OCI-M2 (cell line): Measurements from ENCODE around the gene TMEM140.
A peak's percentile ranks its signal among the peaks of the same experiment; 100 is the strongest.
"Not testable (repeated sequence)": the region's sequence is repeated elsewhere in the genome, so short reads cannot be mapped to it uniquely, and the experiment has no call there.

ENCODE experiments used
- DNase-seq: peaks from one replicate; lab custom pipeline; 2025; ENCODE audit not compliant: unreplicated experiment; lab: John Stamatoyannopoulos, UW

Gene TMEM140

GRCh38 chr7:135158141-135158655, 10.3 kb downstream of the TMEM140 start:
- DNase-seq, result no peak

GRCh38 chr7:135158874-135159273, 11.0 kb downstream of the TMEM140 start:
- DNase-seq, result no peak

- DNase-seq, result no peak
Measured at GRCh38 chr7:135159359-135160085, 11.7 kb downstream of the TMEM140 start.

- peak; percentile 85 for DNase-seq
Measured at GRCh38 chr7:135160098-135160857, 12.4 kb downstream of the TMEM140 start.

- no peak for DNase-seq
Measured at GRCh38 chr7:135160858-135161653, 13.2 kb downstream of the TMEM140 start.

GRCh38 chr7:135161669-135162068, 13.8 kb downstream of the TMEM140 start:
- DNase-seq, result no peak

- DNase-seq, result no peak
Measured at GRCh38 chr7:135162382-135163001, 14.6 kb downstream of the TMEM140 start.

- no peak for DNase-seq
Measured at GRCh38 chr7:135164357-135165061, 16.6 kb downstream of the TMEM140 start.

GRCh38 chr7:135165862-135166261, 18.0 kb downstream of the TMEM140 start:
- DNase-seq, result no peak

- DNase-seq, result no peak
Measured at GRCh38 chr7:135166338-135166990, 18.6 kb downstream of the TMEM140 start.

- no peak for DNase-seq
Measured at GRCh38 chr7:135167365-135167917, 19.6 kb downstream of the TMEM140 start.

GRCh38 chr7:135168001-135168400, 20.1 kb downstream of the TMEM140 start:
- DNase-seq, result no peak

GRCh38 chr7:135168489-135169140, 20.7 kb downstream of the TMEM140 start:
- DNase-seq, result no peak

GRCh38 chr7:135169141-135169963, 21.5 kb downstream of the TMEM140 start:
- DNase-seq, result no peak

GRCh38 chr7:135169964-135170273, 22.0 kb downstream of the TMEM140 start:
- no peak for DNase-seq

- DNase-seq, result peak; percentile 91
Measured at GRCh38 chr7:135170274-135170997, 22.6 kb downstream of the TMEM140 start, which contains the start of gene CYREN. TSS of gene CYREN (minus strand) at chr7:135170707. CDS start at chr7:135168922, 1,785 bp downstream.

- DNase-seq, result not testable (repeated sequence)
Measured at GRCh38 chr7:135170998-135171481, 23.2 kb downstream of the TMEM140 start.
